CD4-positive, alpha-beta T cell (primary cell): Measurements from ENCODE around the gene UBXN4. TPM values are rescaled to one million over a fixed set of nuclear protein-coding genes. Genes with fewer than 3 reads are reported as not detected.
"Not testable (repeated sequence)": the region's sequence is repeated elsewhere in the genome, so short reads cannot be mapped to it uniquely, and the experiment has no call there.

Experiments
- ATAC-seq: fragments of 200-7000 bp; cut with Tn5 transposase; one replicate; pipeline ENCODE4 v1.10.0; 2022; ENCODE audit warnings: mild to moderate bottlenecking; ENCODE audit not compliant: poor library complexity
- CTCF ChIA-PET: fragments of 350-600 bp; sonication (Branson Sonifier 250); formaldehyde crosslinking; loops from one replicate; lab custom pipeline; 2021; ENCODE audit warnings: antibody characterized with exemption, inconsistent platforms; lab: Charles Lee
- POLR2A ChIA-PET: fragments of 350-600 bp; sonication (Branson Sonifier 250); formaldehyde crosslinking; loops from one replicate; lab custom pipeline; 2021; ENCODE audit warnings: antibody characterized with exemption, inconsistent platforms; lab: Charles Lee
- DNase-seq, 14 experiments: peaks; one replicate each; pipeline ENCODE4 v3.0.0-alpha.2; 2013 to 2020; ENCODE audit warnings: mixed read lengths in 2 of 14
- H3K27ac ChIP-seq, 2 donors: one replicate each; pipeline versions ENCODE4 v1.5.1 to v1.7.0; 2013; ENCODE audit warnings: low read length in 2 of 2, low read depth in 1 of 2, mild to moderate bottlenecking in 1 of 2
- H3K27me3 ChIP-seq, 2 experiments: 1 replicate in 1 of 2; 2 replicates in 1 of 2; pipeline versions ENCODE4 v1.6.1 to v1.7.0; 2013; ENCODE audit warnings: low read length in 2 of 2, control low read depth in 1 of 2, mild to moderate bottlenecking in 1 of 2, moderate library complexity in 1 of 2; ENCODE audit not compliant: insufficient read depth in 2 of 2, control insufficient read depth in 1 of 2
- H3K36me3 ChIP-seq: one replicate; pipeline ENCODE4 v1.6.1; 2013; ENCODE audit warnings: low read length, control low read depth; ENCODE audit not compliant: insufficient read depth
- H3K4me1 ChIP-seq: one replicate; pipeline ENCODE4 v1.6.1; 2013; ENCODE audit warnings: low read length, control low read depth; ENCODE audit not compliant: insufficient read depth
- H3K4me3 ChIP-seq: one replicate; pipeline ENCODE4 v1.5.1; 2013; ENCODE audit warnings: mild to moderate bottlenecking, low read length, moderate library complexity
- H3K9me3 ChIP-seq, 2 experiments: 1 replicate in 1 of 2; 2 replicates in 1 of 2; pipeline versions ENCODE4 v1.6.1 to v1.7.0; 2013; ENCODE audit warnings: low read length in 2 of 2, mild to moderate bottlenecking in 2 of 2, control low read depth in 1 of 2, moderate library complexity in 1 of 2; ENCODE audit not compliant: control insufficient read depth in 1 of 2, insufficient read depth in 1 of 2
- H3K27ac Mint-ChIP-seq: one replicate; pipeline ENCODE4 v1.8.0; 2020; ENCODE audit warnings: mixed read lengths
- H3K27me3 Mint-ChIP-seq: one replicate; pipeline ENCODE4 v1.8.0; 2021; ENCODE audit warnings: mixed read lengths
- H3K36me3 Mint-ChIP-seq: one replicate; pipeline ENCODE4 v1.8.0; 2021; ENCODE audit warnings: low read depth, mixed read lengths
- H3K4me1 Mint-ChIP-seq: one replicate; pipeline ENCODE4 v1.8.0; 2021; ENCODE audit warnings: low read depth, mixed read lengths
- H3K4me3 Mint-ChIP-seq: one replicate; pipeline ENCODE4 v1.8.0; 2020; ENCODE audit warnings: mild to moderate bottlenecking, mixed read lengths
- H3K9me3 Mint-ChIP-seq: one replicate; pipeline ENCODE4 v1.8.0; 2020; ENCODE audit warnings: mixed read lengths
- CTCF ChIP-seq: fragments of 200-600 bp; IDR thresholded peaks from one replicate; pipeline ENCODE4 v1.8.0; 2022; ENCODE audit warnings: antibody characterized with exemption, mild to moderate bottlenecking
- intact Hi-C, 2 experiments: fragments of 100-400 bp; cut with DNase I in 1 of 2; cut with micrococcal nuclease in 1 of 2; formaldehyde crosslinking; loops; one replicate each; pipeline versions ENCODE4 v1.15.1 to v1.9.0; 2023 to 2025; cut with DNase I, micrococcal nuclease
- total RNA-seq, 174 experiments: library from RNA in 2 of 174; stranded (reverse) in 2 of 174; gene quantifications; one replicate each; pipeline ENCODE4 v1.2.3 and lab custom pipeline; 2021 to 2026

The UBXN4 gene
- total RNA-seq, 2 experiments from 2014 or later, result 143 to 150 TPM

- H3K4me3 Mint-ChIP-seq, result no peak overlapping the region
- H3K27ac Mint-ChIP-seq, result no peak overlapping the region
- Histone ChIP-seq H3K27ac (no peak overlapping the region), H3K9me3 (no peaks in the 10 kb centered on the region), H3K36me3 (no peaks in the 10 kb centered on the region), H3K4me3 (no peak overlapping the region), H3K4me1 (no peaks in the 10 kb centered on the region), H3K27me3 (no peaks in the 10 kb centered on the region)
- intact Hi-C loops, result loop anchor here (1.0 to 10.0 kb wide), 5 partner anchors 237 to 723 kb away; no protein-coding TSS in a partner anchor
- ATAC-seq (peak; percentile 87), DNase-seq (peak; percentile 46 to 82 (median 68))
- no peaks in the 10 kb centered on the region for H3K4me1 Mint-ChIP-seq
- no peaks in the 10 kb centered on the region for H3K9me3 Mint-ChIP-seq
- H3K27me3 Mint-ChIP-seq, result no peaks in the 10 kb centered on the region
- CTCF ChIA-PET, result interaction anchor here (0.7 to 2.8 kb wide), 20 partner anchors 23 to 728 kb away, joined by 3 to 38 read pairs (median 3); partner anchors contain the start of gene RAB3GAP1
- POLR2A ChIA-PET, result interaction anchor here (0.7 to 1.6 kb wide), 4 partner anchors 179 to 721 kb away, joined by 3 to 4 read pairs (median 4); partner anchors contain the start of genes R3HDM1 and ZRANB3
- peak; percentile 99 for TF ChIP-seq CTCF
- peaks cover 20% of the 10 kb centered on the region for H3K36me3 Mint-ChIP-seq
These were observed 31.7 kb upstream of the UBXN4 start for GRCh38 chr2:135709992-135710391.

- DNase-seq, H3K4me1 ChIP-seq, H3K27ac ChIP-seq, H3K27ac Mint-ChIP-seq, H3K27me3 Mint-ChIP-seq, H3K4me3 Mint-ChIP-seq, H3K9me3 ChIP-seq, H3K9me3 Mint-ChIP-seq, H3K4me3 ChIP-seq, POLR2A ChIA-PET, ATAC-seq, CTCF ChIA-PET, H3K4me1 Mint-ChIP-seq, H3K27me3 ChIP-seq: not testable (repeated sequence)
- peaks cover 25% of the 10 kb centered on the region for H3K36me3 ChIP-seq
- intact Hi-C loops, result loop anchor here in 1 of 2 experiments (10.0 kb wide), 1 partner anchor 550 kb away; no protein-coding TSS in a partner anchor
- H3K36me3 Mint-ChIP-seq, result peaks cover 51% of the 10 kb centered on the region
These were observed 26.6 kb upstream of the UBXN4 start for GRCh38 chr2:135715086-135715485.

GRCh38 chr2:135728064-135728743 is 13.5 kb upstream of the UBXN4 start:
- no peak for TF ChIP-seq CTCF
- no peaks in the 10 kb centered on the region for H3K9me3 Mint-ChIP-seq
- no peak overlapping the region for H3K27ac Mint-ChIP-seq
- Histone ChIP-seq H3K27ac (no peak overlapping the region), H3K4me1 (no peaks in the 10 kb centered on the region), H3K4me3 (no peak overlapping the region), H3K9me3 (no peaks in the 10 kb centered on the region), H3K36me3 (peaks cover 12% of the 10 kb centered on the region), H3K27me3 (no peaks in the 10 kb centered on the region)
- no peaks in the 10 kb centered on the region for H3K4me1 Mint-ChIP-seq
- peaks cover 23% of the 10 kb centered on the region for H3K36me3 Mint-ChIP-seq
- intact Hi-C loops, result no loop called here
- no peak for DNase-seq
- no peaks in the 10 kb centered on the region for H3K27me3 Mint-ChIP-seq
- ChIA-PET CTCF (no interaction called here), POLR2A (no interaction called here)
- no peak overlapping the region for H3K4me3 Mint-ChIP-seq
- ATAC-seq, result no peak
